SK-N-SH (cell line): ENCODE results near the gene HMG20A. TPM values are rescaled to one million over a fixed set of nuclear protein-coding genes. Genes with fewer than 3 reads are reported as not detected.
A peak's percentile ranks its signal among the peaks of the same experiment; 100 is the strongest.

Source experiments
- CTCF ChIA-PET: fragments of 300-600, 350-600 bp; formaldehyde crosslinking; extraction: SDS; loops from one replicate; lab custom pipeline; 2021; lab: Yijun Ruan, JAX
- POLR2A ChIA-PET: fragments of 350-600 bp; sonication (Branson Sonifier 250); formaldehyde crosslinking; extraction: SDS; loops from one replicate; lab custom pipeline; 2020; ENCODE audit warnings: antibody characterized with exemption, inconsistent platforms; lab: Yijun Ruan, JAX
- DNase-seq: peaks from one replicate; pipeline ENCODE4 v3.0.0; 2012
- H2AFZ ChIP-seq: fragments of 200-600 bp; sonication (generic); 2 replicates; pipeline ENCODE4 v1.8.1; 2016; ENCODE audit warnings: antibody characterized with exemption, mild to moderate bottlenecking, low read depth
- H3F3A ChIP-seq: fragments of 200-600 bp; sonication (generic); replicated peaks from 2 replicates; pipeline ENCODE3; 2016; ENCODE audit warnings: antibody characterized with exemption, mild to moderate bottlenecking; ENCODE audit not compliant: insufficient read depth
- H3K27ac ChIP-seq, 2 experiments: fragments of 200-500 bp in 1 of 2; fragments of 200-600 bp in 1 of 2; sonication (Bioruptor generic) in 1 of 2; sonication (generic), shearing (Covaris generic) in 1 of 2; 2 replicates each; pipeline versions ENCODE4 v1.5.1 to v1.6.1; 2014 to 2016; ENCODE audit warnings: low read depth in 2 of 2, inconsistent platforms in 1 of 2, low read length in 1 of 2, mild to moderate bottlenecking in 1 of 2, mixed read lengths in 1 of 2
- H3K27me3 ChIP-seq: fragments of 200-600 bp; sonication (generic), shearing (Covaris generic); 2 replicates; pipeline ENCODE4 v1.6.1; 2016; ENCODE audit warnings: mixed run types; ENCODE audit not compliant: insufficient read depth
- H3K36me3 ChIP-seq, 2 experiments: fragments of 200-500 bp in 1 of 2; fragments of 200-600 bp in 1 of 2; sonication (Bioruptor generic) in 1 of 2; sonication (generic) in 1 of 2; replicated peaks in 1 of 2; 2 replicates each; pipeline versions ENCODE3 to v1.5.1; 2014 to 2016; ENCODE audit warnings: low read length in 1 of 2, mild to moderate bottlenecking in 1 of 2; ENCODE audit not compliant: insufficient read depth in 2 of 2, control insufficient read depth in 1 of 2
- H3K4me1 ChIP-seq, 2 experiments: fragments of 200-500 bp in 1 of 2; fragments of 200-600 bp in 1 of 2; sonication (Bioruptor generic) in 1 of 2; sonication (generic), shearing (Covaris generic) in 1 of 2; 2 replicates each; pipeline versions ENCODE4 v1.5.1 to v1.6.1; 2014 to 2016; ENCODE audit warnings: low read depth in 1 of 2, low read length in 1 of 2, mixed run types in 1 of 2; ENCODE audit not compliant: insufficient read depth in 2 of 2, control insufficient read depth in 1 of 2
- H3K4me2 ChIP-seq: fragments of 200-600 bp; sonication (generic), shearing (Covaris generic); 2 replicates; pipeline ENCODE4 v1.6.1; 2017; ENCODE audit warnings: mixed run types
- H3K4me3 ChIP-seq, 2 experiments: fragments of 200-500 bp in 1 of 2; fragments of 200-600 bp in 1 of 2; sonication (Bioruptor generic) in 1 of 2; sonication (generic), shearing (Covaris generic) in 1 of 2; 2 replicates each; pipeline versions ENCODE4 v1.5.1 to v1.8.1; 2014 to 2016; ENCODE audit warnings: low read depth in 2 of 2, inconsistent platforms in 1 of 2, low read length in 1 of 2, mild to moderate bottlenecking in 1 of 2, mixed read lengths in 1 of 2, moderate library complexity in 1 of 2
- H3K79me2 ChIP-seq: fragments of 200-600 bp; sonication (generic); 2 replicates; pipeline ENCODE4 v1.8.1; 2017; ENCODE audit warnings: mild to moderate bottlenecking; ENCODE audit not compliant: insufficient read depth
- H3K9ac ChIP-seq: fragments of 200-600 bp; sonication (generic); 2 replicates; pipeline ENCODE4 v1.6.1; 2017; ENCODE audit warnings: mixed run types
- H3K9me2 ChIP-seq: fragments of 200-600 bp; sonication (generic); 2 replicates; pipeline ENCODE4 v1.6.1; 2017; ENCODE audit warnings: mixed run types
- H3K9me3 ChIP-seq: fragments of 200-600 bp; sonication (generic); 2 replicates; pipeline ENCODE4 v1.6.1; 2017; ENCODE audit warnings: mixed run types, mild to moderate bottlenecking, moderate library complexity
- H4K20me1 ChIP-seq: fragments of 200-600 bp; sonication (generic); 2 replicates; pipeline ENCODE4 v1.6.1; 2017; ENCODE audit warnings: mild to moderate bottlenecking, mixed run types; ENCODE audit not compliant: insufficient read depth
- EZH2phosphoT487 ChIP-seq: fragments of 200-600 bp; sonication (generic); IDR thresholded peaks from 2 replicates; pipeline ENCODE4 v1.6.1; 2017; ENCODE audit warnings: low read depth, mixed run types, mild to moderate bottlenecking, antibody characterized with exemption, moderate library complexity, borderline replicate concordance
- FOSL2 ChIP-seq: IDR thresholded peaks from 2 replicates; pipeline ENCODE4 v1.4.0; 2012; ENCODE audit warnings: low read depth, mild to moderate bottlenecking, moderate library complexity, borderline replicate concordance
- GABPA ChIP-seq: IDR thresholded peaks from 2 replicates; pipeline ENCODE4 v1.4.0; 2012; ENCODE audit warnings: low read depth, mild to moderate bottlenecking
- MEF2A ChIP-seq: IDR thresholded peaks from 2 replicates; pipeline ENCODE4 v1.4.0; 2012; ENCODE audit warnings: low read depth, borderline replicate concordance
- NRF1 ChIP-seq: IDR thresholded peaks from 2 replicates; pipeline ENCODE4 v1.6.1; 2012; ENCODE audit warnings: low read depth, mild to moderate bottlenecking, low read length
- RCOR1 ChIP-seq: fragments of 150-350 bp; IDR thresholded peaks from 2 replicates; pipeline ENCODE4 v1.6.1; 2017; ENCODE audit warnings: antibody characterized with exemption, low read length
- REST ChIP-seq: IDR thresholded peaks from 2 replicates; pipeline ENCODE4 v1.6.1; 2012; ENCODE audit warnings: mild to moderate bottlenecking, low read depth, low read length, moderate library complexity
- SIN3A ChIP-seq: IDR thresholded peaks from 2 replicates; pipeline ENCODE4 v1.6.1; 2012; ENCODE audit warnings: low read depth, mild to moderate bottlenecking, low read length, moderate library complexity, borderline replicate concordance
- WGBS: methylation state at CpG from one replicate; pipeline ENCODE4 v1.1.6; 2017; ENCODE audit warnings: low lambda C conversion rate; 5-methylcytosine and 5-hydroxymethylcytosine counted together
- polyA plus RNA-seq, 3 experiments: library from polyadenylated mRNA; depleted of rRNA; stranded (reverse); fragments of >200 nt; gene quantifications; 2 replicates each; pipeline ENCODE4 v1.2.3, GENCODE V29; 2012

HMG20A gene
- polyA plus RNA-seq, 1 of the 3 experiments (the other 2 are of a cell fraction), result 27.7 TPM

- H3K4me3 ChIP-seq, result peak overlapping the region in 1 of 2 experiments; percentile 16; a peak in 1 of 4 replicates
- no peak overlapping the region for H2AFZ ChIP-seq
- no peaks in the 10 kb centered on the region for H3K79me2 ChIP-seq
- H4K20me1 ChIP-seq, result no peaks in the 10 kb centered on the region
- POLR2A ChIA-PET, result no interaction called here
- peaks cover 7% of the 10 kb centered on the region for H3F3A ChIP-seq
- H3K9me2 ChIP-seq, result no peaks in the 10 kb centered on the region
- H3K9me3 ChIP-seq, result no peaks in the 10 kb centered on the region
- WGBS, result 100% methylated on average over 1 of the region's 1 CpG
- H3K27ac ChIP-seq, result no peak overlapping the region
- CTCF ChIA-PET, result interaction anchor here (4.6 kb wide), 1 partner anchor 20 kb away, joined by 16 read pairs; no protein-coding TSS in a partner anchor
- no peak for TF ChIP-seq GABPA
- TF ChIP-seq MEF2A, result no peak
- no peak for TF ChIP-seq RCOR1
- TF ChIP-seq NRF1, result no peak
- no peak for TF ChIP-seq REST
- no peak for TF ChIP-seq SIN3A
- TF ChIP-seq EZH2phosphoT487, result no peak
- TF ChIP-seq, all 33 proteins: peak for 0
- peaks cover 59 to 63% of the 10 kb centered on the region in 2 experiments for H3K36me3 ChIP-seq
- no peak for DNase-seq
- no peak overlapping the region for H3K9ac ChIP-seq
- H3K4me2 ChIP-seq, result no peak overlapping the region
- H3K27me3 ChIP-seq, result no peaks in the 10 kb centered on the region
- H3K4me1 ChIP-seq, result peaks cover 4 to 19% of the 10 kb centered on the region in 2 experiments; a peak in 3 of 4 replicates
Observed at GRCh38 chr15:77476995-77477394, 56.3 kb downstream of the HMG20A start.

- Histone ChIP-seq H3K9me2 (no peaks in the 10 kb centered on the region), H3K79me2 (no peaks in the 10 kb centered on the region), H3K9ac (no peak overlapping the region), H3K27ac (no peak overlapping the region; a peak in 1 of 4 replicates), H4K20me1 (no peaks in the 10 kb centered on the region), H3K9me3 (no peaks in the 10 kb centered on the region), H3K4me1 (peaks cover 4 to 28% of the 10 kb centered on the region in 2 experiments), H3K4me3 (no peak overlapping the region), H3K27me3 (no peaks in the 10 kb centered on the region), H3K36me3 (peaks cover 50 to 57% of the 10 kb centered on the region in 2 experiments), H3F3A (peaks cover 18% of the 10 kb centered on the region), H3K4me2 (no peak overlapping the region), H2AFZ (no peak overlapping the region)
- ChIA-PET POLR2A (no interaction called here), CTCF (interaction anchor here (0.7 to 4.6 kb wide), 6 partner anchors 9 to 488 kb away, joined by 3 to 16 read pairs (median 4); no protein-coding TSS in a partner anchor)
- DNase-seq, result no peak
- no peak for TF ChIP-seq FOSL2
- WGBS, result 92% methylated on average over 8 of the region's 8 CpGs
Observed at GRCh38 chr15:77478051-77478450, 57.4 kb downstream of the HMG20A start.
